Measurements from ENCODE around the gene MCHR1. TPM values are rescaled to one million over a fixed set of nuclear protein-coding genes. Genes with fewer than 3 reads are reported as not detected.
"Not testable (repeated sequence)": the region's sequence is repeated elsewhere in the genome, so short reads cannot be mapped to it uniquely, and the experiment has no call there.

The MCHR1 gene
- total RNA-seq, 1 experiment from 2014 or later, result not detected

DNA sequence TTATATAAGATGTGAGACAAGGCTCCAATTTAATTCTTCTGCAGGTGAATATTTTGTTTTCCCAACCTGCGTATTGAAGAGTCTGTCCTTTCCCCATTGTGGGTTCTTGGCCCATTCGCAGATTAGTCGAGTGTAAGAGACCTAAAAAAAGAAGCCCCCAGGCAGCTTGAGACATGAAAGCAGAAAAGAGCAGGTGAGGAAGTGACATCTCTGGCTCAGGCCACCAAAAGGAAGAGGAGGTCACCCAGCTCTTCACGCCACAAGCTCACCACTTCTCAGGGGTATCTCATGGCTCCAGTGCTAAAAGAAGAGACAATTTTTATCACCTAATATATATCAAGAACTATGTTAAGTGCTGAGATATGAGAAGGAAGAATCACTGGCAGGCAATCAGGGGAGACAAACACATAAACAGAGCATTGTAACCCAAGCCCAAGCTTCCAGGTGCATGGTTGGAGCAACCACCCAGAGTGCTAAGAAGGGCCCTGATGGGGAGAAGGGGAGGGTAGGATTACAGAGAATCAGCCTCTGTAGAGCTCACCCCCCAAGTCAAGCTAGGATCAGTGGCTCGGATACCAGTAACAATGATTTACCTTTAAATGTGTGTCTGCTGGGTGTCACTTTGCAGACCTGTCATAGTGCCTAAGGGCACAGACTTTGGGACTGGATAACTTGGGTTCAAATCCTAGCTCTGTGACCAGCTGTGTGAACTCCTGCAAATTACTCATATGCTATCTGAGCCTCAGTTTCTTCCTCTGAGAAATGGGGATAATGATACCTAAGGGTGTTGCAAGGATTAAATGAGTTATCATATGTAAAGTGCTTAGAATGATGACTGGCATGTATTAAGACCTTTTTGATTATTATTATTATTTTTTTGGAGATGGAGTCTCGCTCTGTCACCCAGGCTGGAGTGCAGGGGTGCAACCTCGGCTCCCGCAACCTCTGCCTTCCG lies 39.2 kb downstream of the MCHR1 start:
- no peak overlapping the region for H3K27ac Mint-ChIP-seq (ENCODE audit: unreplicated experiment)
- TF ChIP-seq, protein P1, sequence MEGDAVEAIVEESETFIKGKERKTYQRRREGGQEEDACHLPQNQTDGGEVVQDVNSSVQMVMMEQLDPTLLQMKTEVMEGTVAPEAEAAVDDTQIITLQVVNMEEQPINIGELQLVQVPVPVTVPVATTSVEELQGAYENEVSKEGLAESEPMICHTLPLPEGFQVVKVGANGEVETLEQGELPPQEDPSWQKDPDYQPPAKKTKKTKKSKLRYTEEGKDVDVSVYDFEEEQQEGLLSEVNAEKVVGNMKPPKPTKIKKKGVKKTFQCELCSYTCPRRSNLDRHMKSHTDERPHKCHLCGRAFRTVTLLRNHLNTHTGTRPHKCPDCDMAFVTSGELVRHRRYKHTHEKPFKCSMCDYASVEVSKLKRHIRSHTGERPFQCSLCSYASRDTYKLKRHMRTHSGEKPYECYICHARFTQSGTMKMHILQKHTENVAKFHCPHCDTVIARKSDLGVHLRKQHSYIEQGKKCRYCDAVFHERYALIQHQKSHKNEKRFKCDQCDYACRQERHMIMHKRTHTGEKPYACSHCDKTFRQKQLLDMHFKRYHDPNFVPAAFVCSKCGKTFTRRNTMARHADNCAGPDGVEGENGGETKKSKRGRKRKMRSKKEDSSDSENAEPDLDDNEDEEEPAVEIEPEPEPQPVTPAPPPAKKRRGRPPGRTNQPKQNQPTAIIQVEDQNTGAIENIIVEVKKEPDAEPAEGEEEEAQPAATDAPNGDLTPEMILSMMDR (IDR thresholded peaks at IDR 0.05; ENCODE audit: unreplicated experiment), result no peak
- no peak for DNase-seq
- H3K9me3 Mint-ChIP-seq (ENCODE audit: low read depth, unreplicated experiment), result no peaks in the 10 kb centered on the region
- peaks cover 53% of the 10 kb centered on the region for H3K27me3 Mint-ChIP-seq (ENCODE audit: unreplicated experiment)
- CTCF ChIA-PET, result no interaction called here
- H3K4me3 Mint-ChIP-seq (ENCODE audit: low read depth, unreplicated experiment), result no peak overlapping the region
- no peaks in the 10 kb centered on the region for H3K36me3 Mint-ChIP-seq (ENCODE audit: insufficient read depth, unreplicated experiment)
- peaks cover 20% of the 10 kb centered on the region for H3K4me1 Mint-ChIP-seq (ENCODE audit: low read depth, unreplicated experiment)
- no TSS peak for BruUV-seq (replicated peaks)
- intact Hi-C loops (cut with micrococcal nuclease; ENCODE audit: unreplicated experiment), result no loop called here

DNA sequence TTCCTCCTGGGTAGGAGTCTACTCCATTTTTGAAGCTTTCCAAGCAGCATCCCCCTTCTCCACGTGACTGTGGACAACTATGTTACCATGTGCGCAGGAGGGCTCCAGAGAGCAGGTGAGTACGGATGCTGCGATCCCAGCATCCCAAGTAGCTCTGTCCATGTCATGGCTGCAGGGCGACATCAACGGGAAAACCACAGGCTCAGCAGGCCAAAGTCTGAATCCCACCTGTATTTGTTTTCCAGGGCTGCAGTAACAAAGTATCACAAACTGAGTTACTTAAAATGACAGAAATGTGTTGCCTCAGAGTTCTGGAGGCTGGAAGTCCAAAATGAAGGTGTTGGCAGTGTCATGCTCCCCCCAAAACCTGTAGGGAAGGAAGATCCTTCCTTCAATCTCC lies 40.3 kb downstream of the MCHR1 start:
- Mint-ChIP-seq H3K36me3 (ENCODE audit: insufficient read depth, unreplicated experiment) (no peaks in the 10 kb centered on the region), H3K4me1 (ENCODE audit: low read depth, unreplicated experiment) (peaks cover 15% of the 10 kb centered on the region), H3K4me3 (ENCODE audit: low read depth, unreplicated experiment) (no peak overlapping the region), H3K9me3 (ENCODE audit: low read depth, unreplicated experiment) (no peaks in the 10 kb centered on the region), H3K27me3 (ENCODE audit: unreplicated experiment) (peaks cover 42% of the 10 kb centered on the region), H3K27ac (ENCODE audit: unreplicated experiment) (no peak overlapping the region)
- no peak for DNase-seq
- CTCF ChIA-PET, result no interaction called here
- intact Hi-C loops (cut with micrococcal nuclease; ENCODE audit: unreplicated experiment), result no loop called here
- TF ChIP-seq, protein P1 (IDR thresholded peaks at IDR 0.05; ENCODE audit: unreplicated experiment), result no peak
- BruUV-seq (replicated peaks), result no TSS peak

DNA sequence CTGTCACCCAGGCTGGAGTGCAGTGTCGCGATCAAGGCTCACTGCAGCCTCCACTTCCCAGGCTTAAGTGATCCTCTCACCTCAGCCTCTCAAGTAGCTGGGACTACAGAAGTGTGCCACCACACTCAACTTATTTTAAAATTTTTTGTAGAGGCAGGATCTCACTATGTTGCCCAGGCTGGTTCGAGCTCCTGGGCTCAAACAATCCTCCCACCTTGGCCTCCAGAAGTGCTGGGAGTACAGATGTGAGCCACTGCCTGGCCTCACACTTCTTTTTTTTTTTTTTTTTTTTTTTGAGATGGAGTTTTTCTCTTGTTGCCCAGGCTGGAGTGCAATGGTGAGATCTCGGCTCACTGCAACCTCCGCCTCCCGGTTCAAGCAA lies 40.9 kb downstream of the MCHR1 start:
- BruUV-seq (replicated peaks); H3K36me3 Mint-ChIP-seq (ENCODE audit: insufficient read depth, unreplicated experiment); DNase-seq; intact Hi-C loops (cut with micrococcal nuclease; ENCODE audit: unreplicated experiment); H3K9me3 Mint-ChIP-seq (ENCODE audit: low read depth, unreplicated experiment); H3K4me3 Mint-ChIP-seq (ENCODE audit: low read depth, unreplicated experiment); H3K27ac Mint-ChIP-seq (ENCODE audit: unreplicated experiment): not testable (repeated sequence)
- Mint-ChIP-seq H3K4me1 (ENCODE audit: low read depth, unreplicated experiment) (peaks cover 11% of the 10 kb centered on the region), H3K27me3 (ENCODE audit: unreplicated experiment) (peaks cover 37% of the 10 kb centered on the region)
- CTCF ChIA-PET, result interaction anchor here (1.5 kb wide), 1 partner anchor 8 kb away, joined by 9 read pairs; no protein-coding TSS in a partner anchor

DNA sequence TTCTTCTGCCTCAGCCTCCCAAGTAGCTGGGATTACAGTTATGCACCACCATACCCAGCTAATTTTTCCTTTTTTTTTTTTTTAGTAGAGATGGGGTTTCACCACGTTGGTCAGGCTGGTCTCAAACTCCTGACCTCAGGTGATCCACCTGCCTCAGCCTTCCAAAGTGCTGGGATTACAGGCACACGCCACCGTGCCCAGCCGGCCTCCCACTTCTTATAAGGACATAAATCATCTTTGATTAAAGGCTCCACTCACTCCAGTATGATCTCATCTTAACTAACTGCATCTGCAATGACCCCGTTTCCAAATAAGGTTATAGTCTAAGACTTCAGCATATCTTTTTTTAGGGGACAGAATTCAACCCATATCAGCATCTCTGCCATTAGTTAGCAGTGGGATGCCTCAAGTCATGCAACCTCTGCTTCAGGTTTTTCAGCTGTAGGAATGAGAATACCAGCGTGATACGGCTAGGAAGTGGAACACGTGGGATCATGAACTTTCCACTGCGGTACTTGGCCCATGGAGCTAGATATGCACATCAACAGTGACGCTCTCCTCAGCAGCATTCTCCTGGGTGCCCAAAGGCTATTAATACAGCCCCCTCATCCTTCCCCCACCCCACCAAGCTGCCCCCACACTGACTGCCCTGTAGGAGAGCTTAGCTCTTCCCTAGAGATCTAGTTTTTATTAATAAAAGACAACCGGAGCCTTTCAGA lies 41.4 kb downstream of the MCHR1 start:
- Mint-ChIP-seq H3K27ac (ENCODE audit: unreplicated experiment) (no peak overlapping the region), H3K9me3 (ENCODE audit: low read depth, unreplicated experiment) (no peaks in the 10 kb centered on the region), H3K27me3 (ENCODE audit: unreplicated experiment) (peaks cover 31% of the 10 kb centered on the region), H3K4me3 (ENCODE audit: low read depth, unreplicated experiment) (no peak overlapping the region), H3K36me3 (ENCODE audit: insufficient read depth, unreplicated experiment) (no peaks in the 10 kb centered on the region), H3K4me1 (ENCODE audit: low read depth, unreplicated experiment) (peaks cover 11% of the 10 kb centered on the region)
- DNase-seq, result no peak
- TF ChIP-seq, protein P1 (IDR thresholded peaks at IDR 0.05; ENCODE audit: unreplicated experiment), result no peak
- intact Hi-C loops (cut with micrococcal nuclease; ENCODE audit: unreplicated experiment), result no loop called here
- BruUV-seq (replicated peaks), result no TSS peak
- CTCF ChIA-PET, result interaction anchor here (1.5 kb wide), 1 partner anchor 9 kb away, joined by 9 read pairs; no protein-coding TSS in a partner anchor

Measured in Calu3 (cell line).